IMR-90 (cell line): ENCODE measurements around the gene MGLL. TPM values are rescaled to one million over a fixed set of nuclear protein-coding genes. Genes with fewer than 3 reads are reported as not detected.

Source experiments
- ATAC-seq: fragments of 200-7000 bp; cut with Tn5 transposase; 2 replicates; pipeline ENCODE4 v1.9.1; 2020; ENCODE audit warnings: low read depth, mild to moderate bottlenecking, moderate library complexity
- BruUV-seq: library from RNA; stranded (reverse); fragments of 400-500 nt; replicated peaks from 2 replicates; lab custom pipeline; 2021; lab: Mats Ljungman, UMichigan
- CTCF ChIA-PET: fragments of 300-600 bp; formaldehyde crosslinking; extraction: SDS; loops from one replicate; lab custom pipeline; 2021; ENCODE audit warnings: antibody characterized with exemption; lab: Yijun Ruan, JAX
- POLR2A ChIA-PET: fragments of 300-600 bp; sonication (Branson Sonifier 250); formaldehyde crosslinking; loops from one replicate; lab custom pipeline; 2022; ENCODE audit warnings: antibody characterized with exemption; ENCODE audit not compliant: unreplicated experiment; lab: Charles Lee
- DNase-seq: peaks from one replicate; pipeline ENCODE4 v3.0.0; 2013
- H2AFZ ChIP-seq: replicated peaks from 2 replicates; pipeline ENCODE3; 2013; ENCODE audit warnings: low read length, mild to moderate bottlenecking; ENCODE audit not compliant: poor library complexity
- H2AK5ac ChIP-seq: 2 replicates; pipeline ENCODE4 v1.6.1; 2013; ENCODE audit warnings: low read depth, low read length, inconsistent platforms
- H2AK9ac ChIP-seq: replicated peaks from 2 replicates; pipeline ENCODE3; 2013; ENCODE audit warnings: mild to moderate bottlenecking, low read depth, low read length, moderate library complexity; ENCODE audit not compliant: poor library complexity
- H2BK120ac ChIP-seq: 2 replicates; pipeline ENCODE4 v1.6.1; 2013; ENCODE audit warnings: low read depth, low read length, inconsistent platforms
- H2BK15ac ChIP-seq: 3 replicates; pipeline ENCODE4 v1.6.1; 2013; ENCODE audit warnings: low read depth, low read length, inconsistent platforms
- H2BK20ac ChIP-seq: 2 replicates; pipeline ENCODE4 v1.6.1; 2013; ENCODE audit warnings: low read depth, mild to moderate bottlenecking, inconsistent platforms, low read length, moderate library complexity
- H2BK5ac ChIP-seq: 2 replicates; pipeline ENCODE4 v1.6.1; 2013; ENCODE audit warnings: mild to moderate bottlenecking, low read depth, low read length, inconsistent platforms; ENCODE audit not compliant: poor library complexity, severe bottlenecking
- H3K14ac ChIP-seq: replicated peaks from 2 replicates; pipeline ENCODE4 v1.6.1; 2013; ENCODE audit warnings: low read depth, low read length, inconsistent platforms
- H3K18ac ChIP-seq: 2 replicates; pipeline ENCODE4 v1.6.1; 2013; ENCODE audit warnings: low read depth, low read length, control low read depth
- H3K23ac ChIP-seq: 2 replicates; pipeline ENCODE4 v1.6.1; 2013; ENCODE audit warnings: low read depth, low read length, inconsistent platforms
- H3K27ac ChIP-seq: 2 replicates; pipeline ENCODE4 v1.5.1; 2013; ENCODE audit warnings: mild to moderate bottlenecking, control low read depth, low read length; ENCODE audit not compliant: insufficient read depth
- H3K27me3 ChIP-seq: 2 replicates; pipeline ENCODE4 v1.6.1; 2013; ENCODE audit warnings: low read length; ENCODE audit not compliant: control insufficient read depth, insufficient read depth
- H3K36me3 ChIP-seq: 2 replicates; pipeline ENCODE4 v1.6.1; 2013; ENCODE audit warnings: low read length, mixed read lengths; ENCODE audit not compliant: control insufficient read depth, insufficient read depth
- H3K4ac ChIP-seq: 2 replicates; pipeline ENCODE4 v1.6.1; 2013; ENCODE audit warnings: low read depth, low read length, inconsistent platforms
- H3K4me1 ChIP-seq: 2 replicates; pipeline ENCODE4 v1.6.1; 2013; ENCODE audit warnings: low read length, mixed read lengths; ENCODE audit not compliant: control insufficient read depth, insufficient read depth
- H3K4me2 ChIP-seq: 2 replicates; pipeline ENCODE4 v1.6.1; 2013; ENCODE audit warnings: low read depth, mild to moderate bottlenecking, control low read depth, low read length, moderate library complexity
- H3K4me3 ChIP-seq: 2 replicates; pipeline ENCODE4 v1.5.1; 2013; ENCODE audit warnings: low read depth, mild to moderate bottlenecking, control low read depth, low read length, moderate library complexity; ENCODE audit not compliant: insufficient read depth
- H3K56ac ChIP-seq: 2 replicates; pipeline ENCODE4 v1.6.1; 2013; ENCODE audit warnings: low read length, inconsistent platforms; ENCODE audit not compliant: insufficient read depth; ENCODE audit errors: extremely low read depth
- H3K79me1 ChIP-seq, 2 experiments: 2 replicates each; pipeline ENCODE4 v1.6.1; 2013; ENCODE audit warnings: low read length in 2 of 2, inconsistent platforms in 1 of 2, low read depth in 1 of 2
- H3K9ac ChIP-seq: 2 replicates; pipeline ENCODE4 v1.6.1; 2013; ENCODE audit warnings: low read depth, low read length, control low read depth
- H3K9me1 ChIP-seq: 2 replicates; pipeline ENCODE4 v1.6.1; 2013; ENCODE audit warnings: low read length, inconsistent platforms; ENCODE audit not compliant: insufficient read depth
- H3K9me3 ChIP-seq: 2 replicates; pipeline ENCODE4 v1.6.1; 2013; ENCODE audit warnings: low read length; ENCODE audit not compliant: control insufficient read depth, insufficient read depth
- H4K20me1 ChIP-seq: 2 replicates; pipeline ENCODE4 v1.6.1; 2013; ENCODE audit warnings: low read length, inconsistent platforms; ENCODE audit not compliant: insufficient read depth
- H4K5ac ChIP-seq: 2 replicates; pipeline ENCODE4 v1.6.1; 2013; ENCODE audit warnings: mild to moderate bottlenecking, low read depth, low read length, control low read depth
- H4K8ac ChIP-seq, 2 experiments: 2 replicates each; pipeline ENCODE4 v1.6.1; 2013; ENCODE audit warnings: low read depth in 2 of 2, low read length in 2 of 2, control low read depth in 1 of 2, inconsistent platforms in 1 of 2
- H4K91ac ChIP-seq: 2 replicates; pipeline ENCODE4 v1.6.1; 2013; ENCODE audit warnings: low read depth, low read length, inconsistent platforms; ENCODE audit not compliant: insufficient read depth
- CHD1 ChIP-seq: IDR thresholded peaks from 2 replicates; pipeline ENCODE4 v1.6.1; 2012; ENCODE audit warnings: low read depth, low read length, improper control_type of control experiment
- ELK1 ChIP-seq: fragments of 150-350 bp; IDR thresholded peaks from 2 replicates; pipeline ENCODE4 v1.6.1; 2016; ENCODE audit warnings: low read depth, mild to moderate bottlenecking, low read length, moderate library complexity, borderline replicate concordance
- FOS ChIP-seq: fragments of 150-350 bp; IDR thresholded peaks from 2 replicates; pipeline ENCODE4 v1.6.1; 2016; ENCODE audit warnings: low read depth, low read length
- MAFK ChIP-seq: IDR thresholded peaks from 2 replicates; pipeline ENCODE4 v1.6.1; 2012; ENCODE audit warnings: low read depth, low read length, improper control_type of control experiment
- MAZ ChIP-seq: IDR thresholded peaks from 2 replicates; pipeline ENCODE4 v1.6.1; 2012; ENCODE audit warnings: low read depth, mild to moderate bottlenecking, low read length, improper control_type of control experiment, moderate library complexity, borderline replicate concordance
- MXI1 ChIP-seq: IDR thresholded peaks from 2 replicates; pipeline ENCODE4 v1.6.1; 2012; ENCODE audit warnings: low read depth, mild to moderate bottlenecking, low read length, moderate library complexity, borderline replicate concordance
- SMC3 ChIP-seq: fragments of 150-350 bp; IDR thresholded peaks from 2 replicates; pipeline ENCODE4 v1.6.1; 2016; ENCODE audit warnings: low read depth, mild to moderate bottlenecking, antibody characterized with exemption, low read length, moderate library complexity
- USF2 ChIP-seq: fragments of 150-350 bp; IDR thresholded peaks from 2 replicates; pipeline ENCODE4 v1.6.1; 2017; ENCODE audit warnings: mild to moderate bottlenecking, antibody characterized with exemption, low read length, low read depth
- WGBS, 2 experiments: methylation state at CpG; one replicate each; pipeline versions ENCODE4 v1.1.5 to v1.1.7; 2013; ENCODE audit warnings: missing lambda C conversion rate in 2 of 2; ENCODE audit not compliant: insufficient read length in 1 of 2; ENCODE audit errors: extremely low coverage in 2 of 2; 5-methylcytosine and 5-hydroxymethylcytosine counted together
- dilution Hi-C: fragments of 300-500 bp; cut with HindIII; formaldehyde crosslinking; loops from one replicate; pipeline ENCODE4 v1.14.3; 2018; ENCODE audit warnings: low sequenced_read_pairs; ENCODE audit not compliant: unreplicated experiment
- in situ Hi-C: fragments of 300-500 bp; cut with MboI; formaldehyde crosslinking; loops from 3 replicates; pipeline ENCODE4 v1.14.3; 2019; ENCODE audit warnings: low sequenced_read_pairs, inconsistent platforms, mixed read lengths
- intact Hi-C: fragments of 100-400 bp; cut with micrococcal nuclease; formaldehyde crosslinking; loops from 2 replicates; pipeline ENCODE4 v1.10.0; 2022
- polyA plus RNA-seq, 3 experiments: library from polyadenylated mRNA; depleted of rRNA; stranded (reverse); fragments of >200 nt; gene quantifications; 2 replicates each; pipeline ENCODE4 v1.2.3, GENCODE V29; 2012; ENCODE audit warnings: low replicate concordance in 1 of 3
- total RNA-seq: library from RNA; depleted of rRNA; stranded (reverse); fragments of >200 nt; gene quantifications from 2 replicates; pipeline ENCODE4 v1.2.3, GENCODE V29; 2012

Gene MGLL
- total and polyA plus RNA-seq, 2 of the 4 experiments (the other 2 are of a cell fraction) = 23.7 to 60.6 TPM

GRCh38 chr3:127804141-127804540, 18.2 kb downstream of the MGLL start:
- Histone ChIP-seq H3K4me1 (peaks cover 20% of the 10 kb centered on the region), H4K8ac (peak overlapping the region; percentile 10 to 60; a peak in 3 of 4 replicates), H2AK9ac (no peak overlapping the region), H3K4me2 (no peak overlapping the region), H4K5ac (peak overlapping the region; percentile 22), H3K18ac (peak overlapping the region; percentile 10; the same call in 1 of the 2 replicates), H3K9ac (no peak overlapping the region), H3K23ac (no peak overlapping the region), H2BK5ac (peak overlapping the region; percentile 72), H2BK20ac (peak overlapping the region; percentile 87), H3K27ac (peak overlapping the region; percentile 33; the same call in 1 of the 2 replicates), H3K9me1 (peaks cover 37% of the 10 kb centered on the region), H2AFZ (no peak overlapping the region), H4K20me1 (no peaks in the 10 kb centered on the region), H3K36me3 (peaks cover 6% of the 10 kb centered on the region), H3K4ac (peak overlapping the region; percentile 79; the same call in 1 of the 2 replicates), H3K14ac (0 out of 2 replicates have a peak overlapping the region, but pooled peaks have one; percentile 30), H3K27me3 (no peaks in the 10 kb centered on the region), H2BK120ac (peak overlapping the region; percentile 62), H3K79me1 (peaks cover 28 to 76% of the 10 kb centered on the region in 2 experiments), H3K9me3 (no peaks in the 10 kb centered on the region), H4K91ac (peak overlapping the region; percentile 77), H3K4me3 (no peak overlapping the region), H3K56ac (no peak overlapping the region), H2BK15ac (peak overlapping the region; percentile 69; the same call in 1 of the 3 replicates), H2AK5ac (peak overlapping the region; percentile 84)
- DNase-seq = no peak
- BruUV-seq = no TSS peak
- dilution Hi-C loops (no loop called here), intact Hi-C loops (no loop called here), in situ Hi-C loops (no loop called here)
- 72% methylated on average over 5 of the region's 9 CpGs; no CpG with 5 or more reads in 1 of the 2 experiments for WGBS, 2 experiments
- ChIA-PET CTCF (no interaction called here), POLR2A (no interaction called here)
- no peak for ATAC-seq
- TF ChIP-seq SMC3 = no peak
- TF ChIP-seq FOS = no peak
- TF ChIP-seq MAZ = no peak
- no peak for TF ChIP-seq USF2
- TF ChIP-seq CHD1 = no peak
- TF ChIP-seq MXI1 = no peak
- no peak for TF ChIP-seq ELK1
- TF ChIP-seq MAFK = no peak
